A549 (cell line): ENCODE measurements around the gene SPIN1. TPM values are rescaled to one million over a fixed set of nuclear protein-coding genes. Genes with fewer than 3 reads are reported as not detected.

Source experiments
- ATAC-seq, 2 experiments: fragments of 200-7000 bp in 1 of 2; fragments of >200 bp in 1 of 2; cut with Nextera tagmentation in 1 of 2; cut with Tn5 transposase in 1 of 2; 3 replicates each; pipeline versions ENCODE4 v1.8.0 to v1.9.1; 2018 to 2020; ENCODE audit warnings: mild to moderate bottlenecking in 1 of 2, moderate library complexity in 1 of 2
- CTCF ChIA-PET: fragments of 300-600 bp; sonication (Branson Sonifier 250); formaldehyde crosslinking; extraction: SDS; loops from one replicate; lab custom pipeline; 2021; ENCODE audit warnings: antibody characterized with exemption, inconsistent platforms; lab: Yijun Ruan, JAX
- POLR2A ChIA-PET: fragments of 350-600 bp; formaldehyde crosslinking; extraction: SDS; loops from one replicate; lab custom pipeline; 2021; ENCODE audit warnings: antibody characterized with exemption, inconsistent platforms; lab: Yijun Ruan, JAX
- DNase-seq, 2 experiments: peaks; one replicate each; pipeline versions ENCODE4 v3.0.0 to v3.0.0-alpha.2; 2011 to 2016; ENCODE audit warnings: low read depth in 1 of 2, low spot score in 1 of 2
- FAIRE-seq: peaks from 2 replicates; lab custom pipeline; 2011; peaks lifted over from hg19 to GRCh38; lab: Jason Lieb, UNC
- H3K27ac ChIP-seq, 2 experiments: fragments of >200 bp; sonication (Bioruptor Twin); formaldehyde crosslinking; 3 replicates each; pipeline ENCODE4 v1.5.1; 2016 to 2017
- H3K4me1 ChIP-seq: fragments of >200 bp; sonication (Bioruptor Twin); formaldehyde crosslinking; 3 replicates; pipeline ENCODE4 v1.6.1; 2016
- H3K4me2 ChIP-seq: fragments of >200 bp; sonication (Bioruptor Twin); formaldehyde crosslinking; 3 replicates; pipeline ENCODE4 v1.6.1; 2016
- H3K4me3 ChIP-seq: fragments of >200 bp; sonication (Bioruptor Twin); formaldehyde crosslinking; 3 replicates; pipeline ENCODE4 v1.5.1; 2016
- H3K9me3 ChIP-seq: fragments of >200 bp; sonication (Bioruptor Twin); formaldehyde crosslinking; 3 replicates; pipeline ENCODE4 v1.6.1; 2016
- BHLHE40 ChIP-seq: IDR thresholded peaks from 2 replicates; pipeline ENCODE4 v1.6.1; 2012; ENCODE audit warnings: low read depth, low read length, inconsistent platforms
- CEBPB ChIP-seq, 2 experiments: fragments of >200 bp in 1 of 2; sonication (Bioruptor Twin) in 1 of 2; formaldehyde crosslinking in 1 of 2; IDR thresholded peaks; 2 replicates each; pipeline ENCODE4 v1.6.1; 2012 to 2016
- CHD2 ChIP-seq: fragments of 150-350 bp; IDR thresholded peaks from 2 replicates; pipeline ENCODE4 v1.6.1; 2014; ENCODE audit warnings: low read length; ENCODE audit not compliant: partially characterized antibody
- CHD4 ChIP-seq: fragments of 200-600 bp; sonication (generic); IDR thresholded peaks from 2 replicates; pipeline ENCODE4 v1.6.1; 2016; ENCODE audit warnings: antibody characterized with exemption, mild to moderate bottlenecking, borderline replicate concordance
- EHMT2 ChIP-seq: fragments of 200-600 bp; sonication (generic); IDR thresholded peaks from 2 replicates; pipeline ENCODE4 v1.6.1; 2016; ENCODE audit warnings: antibody characterized with exemption, low read depth, mild to moderate bottlenecking, moderate library complexity
- EP300 ChIP-seq, 2 experiments: fragments of >200 bp; sonication (Bioruptor Twin); formaldehyde crosslinking; IDR thresholded peaks; 2 replicates in 1 of 2; 3 replicates in 1 of 2; pipeline ENCODE4 v1.6.1; 2016 to 2017
- FOSL2 ChIP-seq, 2 experiments: fragments of 450-650 bp in 1 of 2; fragments of >200 bp in 1 of 2; sonication (Bioruptor Twin) in 1 of 2; formaldehyde crosslinking; IDR thresholded peaks; 2 replicates each; pipeline versions ENCODE4 v1.5.0 to v1.6.1; 2016 to 2020; ENCODE audit warnings: mild to moderate bottlenecking in 1 of 2, moderate library complexity in 1 of 2
- HDAC2 ChIP-seq: fragments of 200-600 bp; sonication (generic); IDR thresholded peaks from 2 replicates; pipeline ENCODE4 v1.6.1; 2016
- HEYL ChIP-seq: fragments of 250-450 bp; sonication (Bioruptor Pico); IDR thresholded peaks from 2 replicates; pipeline ENCODE4 v1.8.0; 2021; ENCODE audit warnings: mild to moderate bottlenecking, moderate library complexity
- HOXB13 ChIP-seq: fragments of 250-450 bp; sonication (Bioruptor Pico); IDR thresholded peaks from 2 replicates; pipeline ENCODE4 v1.5.0; 2020; ENCODE audit warnings: low read depth, mild to moderate bottlenecking, moderate library complexity
- HOXB5 ChIP-seq: fragments of 250-450 bp; sonication (Bioruptor Pico); IDR thresholded peaks from 2 replicates; pipeline ENCODE4 v1.5.0; 2020; ENCODE audit warnings: mild to moderate bottlenecking, moderate library complexity
- JUN ChIP-seq, 2 experiments: fragments of >200 bp; sonication (Bioruptor Twin); formaldehyde crosslinking; IDR thresholded peaks; 2 replicates in 1 of 2; 3 replicates in 1 of 2; pipeline ENCODE4 v1.6.1; 2016 to 2017
- KDM1A ChIP-seq: fragments of 200-600 bp; sonication (generic); IDR thresholded peaks from 2 replicates; pipeline ENCODE4 v1.6.1; 2016; ENCODE audit warnings: low read depth, mild to moderate bottlenecking
- MAZ ChIP-seq: fragments of 150-350 bp; IDR thresholded peaks from 2 replicates; pipeline ENCODE4 v1.6.1; 2014; ENCODE audit warnings: antibody characterized with exemption, low read depth, low read length, borderline replicate concordance
- MYC ChIP-seq: IDR thresholded peaks from 2 replicates; pipeline ENCODE4 v1.6.1; 2012; ENCODE audit warnings: mild to moderate bottlenecking, inconsistent platforms, low read length, improper control_type of control experiment, borderline replicate concordance
- NPAS2 ChIP-seq: fragments of 250-450 bp; sonication (Bioruptor Pico); IDR thresholded peaks from 2 replicates; pipeline ENCODE4 v1.8.0; 2022; ENCODE audit warnings: mild to moderate bottlenecking, moderate library complexity, borderline replicate concordance
- PHF8 ChIP-seq: fragments of 200-600 bp; sonication (generic); IDR thresholded peaks from 2 replicates; pipeline ENCODE4 v1.6.1; 2016; ENCODE audit warnings: low read depth, mild to moderate bottlenecking, antibody characterized with exemption, moderate library complexity, borderline replicate concordance
- POLR2A ChIP-seq: IDR thresholded peaks from 2 replicates; pipeline ENCODE4 v1.6.1; 2012; ENCODE audit warnings: mild to moderate bottlenecking, low read length
- POLR2AphosphoS2 ChIP-seq: conservative IDR thresholded peaks from 2 replicates; pipeline ENCODE4 v1.6.1; 2012; ENCODE audit warnings: low read length, improper control_type of control experiment, inconsistent platforms
- RARB ChIP-seq: fragments of 250-450 bp; sonication (Bioruptor Pico); IDR thresholded peaks from 2 replicates; pipeline ENCODE4 v1.8.0; 2021; ENCODE audit warnings: mild to moderate bottlenecking, moderate library complexity
- RNF2 ChIP-seq: fragments of 200-600 bp; sonication (generic); IDR thresholded peaks from 2 replicates; pipeline ENCODE4 v1.6.1; 2016; ENCODE audit warnings: low read depth, mild to moderate bottlenecking, antibody characterized with exemption, moderate library complexity, borderline replicate concordance
- TP53 ChIP-seq: fragments of 250-450 bp; sonication (Bioruptor Pico); IDR thresholded peaks from 2 replicates; pipeline ENCODE4 v1.5.0; 2021; ENCODE audit warnings: mild to moderate bottlenecking, moderate library complexity
- ZC3H11A ChIP-seq: fragments of 450-650 bp; IDR thresholded peaks from 2 replicates; pipeline ENCODE4 v1.6.1; 2014; ENCODE audit warnings: antibody characterized with exemption, mild to moderate bottlenecking
- ZFP36 ChIP-seq: fragments of 450-650 bp; IDR thresholded peaks from 2 replicates; pipeline ENCODE4 v1.6.1; 2014; ENCODE audit warnings: borderline replicate concordance; ENCODE audit not compliant: partially characterized antibody
- ZSCAN20 ChIP-seq: fragments of 250-450 bp; sonication (Bioruptor Pico); IDR thresholded peaks from 2 replicates; pipeline ENCODE4 v1.8.0; 2022; ENCODE audit warnings: mild to moderate bottlenecking, moderate library complexity
- WGBS: methylation state at CpG from one replicate; pipeline ENCODE4 v1.1.6; 2017; ENCODE audit errors: missing lambda C conversion rate; 5-methylcytosine and 5-hydroxymethylcytosine counted together
- polyA plus RNA-seq, 4 experiments: library from polyadenylated mRNA; depleted of rRNA in 3 of 4; stranded (reverse); fragments of >200 nt; fragmentation: RNase III in 1 of 4; extraction: RNeasy Plus Mini Kit Qiagen cat#74134 plus additional on column Dnase treatment in 1 of 4; gene quantifications; 2 replicates in 3 of 4; 3 replicates in 1 of 4; pipeline ENCODE4 v1.2.3, GENCODE V29; 2011 to 2017
- TF ChIP-seq, protein P1 (sequence below): IDR thresholded peaks from 2 replicates; pipeline ENCODE4 v1.6.1; 2012

SPIN1 gene
- polyA plus RNA-seq, 2 of the 4 experiments (the other 2 are of a cell fraction) = 47.8 to 83.9 TPM

DNA sequence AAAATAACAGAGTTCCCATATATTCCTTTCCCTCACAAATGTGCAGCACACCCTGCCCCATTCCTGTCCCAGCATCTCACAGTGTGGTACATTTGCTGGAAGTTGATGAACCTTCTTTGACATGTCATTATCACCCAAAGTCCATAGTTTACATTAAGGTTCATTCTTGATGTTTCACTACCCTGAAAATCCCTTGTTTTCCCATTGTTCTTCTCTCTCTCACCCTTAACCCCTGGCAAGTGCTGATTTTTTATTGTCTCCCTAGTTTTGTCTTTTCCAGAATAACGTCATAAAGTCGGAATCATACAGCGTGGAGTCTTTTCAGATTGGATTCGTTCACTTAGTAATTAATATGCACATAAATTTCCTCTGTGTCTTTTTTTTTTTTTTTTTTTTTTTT lies 48.1 kb downstream of the SPIN1 start (continued):
- no peak for TF ChIP-seq MAZ
- TF ChIP-seq CEBPB (IDR thresholded peaks at IDR 0.05) = no peak
- TF ChIP-seq HOXB13 (CRISPR knock-in tag) = no peak
- TF ChIP-seq EHMT2 = no peak
- TF ChIP-seq, protein P1, sequence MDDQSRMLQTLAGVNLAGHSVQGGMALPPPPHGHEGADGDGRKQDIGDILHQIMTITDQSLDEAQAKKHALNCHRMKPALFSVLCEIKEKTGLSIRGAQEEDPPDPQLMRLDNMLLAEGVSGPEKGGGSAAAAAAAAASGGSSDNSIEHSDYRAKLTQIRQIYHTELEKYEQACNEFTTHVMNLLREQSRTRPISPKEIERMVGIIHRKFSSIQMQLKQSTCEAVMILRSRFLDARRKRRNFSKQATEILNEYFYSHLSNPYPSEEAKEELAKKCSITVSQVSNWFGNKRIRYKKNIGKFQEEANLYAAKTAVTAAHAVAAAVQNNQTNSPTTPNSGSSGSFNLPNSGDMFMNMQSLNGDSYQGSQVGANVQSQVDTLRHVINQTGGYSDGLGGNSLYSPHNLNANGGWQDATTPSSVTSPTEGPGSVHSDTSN = no peak
- no peak for TF ChIP-seq ZFP36
- no peak for TF ChIP-seq PHF8
- no peak for TF ChIP-seq POLR2AphosphoS2

GRCh38 chr9:88437210-88438146 lies 49.2 kb downstream of the SPIN1 start:
- H3K4me2 ChIP-seq = no peak overlapping the region
- H3K27ac ChIP-seq = no peak overlapping the region
- CTCF ChIA-PET = interaction anchor here (0.6 to 0.8 kb wide), 5 partner anchors 36 to 265 kb away, joined by 3 to 5 read pairs (median 3); no protein-coding TSS in a partner anchor
- no peaks in the 10 kb centered on the region for H3K9me3 ChIP-seq
- TF ChIP-seq HOXB5 (no peak), HEYL (CRISPR knock-in tag) (no peak), BHLHE40 (no peak), ZSCAN20 (CRISPR knock-in tag) (no peak), POLR2A (no peak), KDM1A (no peak), NPAS2 (CRISPR knock-in tag) (no peak), JUN (IDR thresholded peaks at IDR 0.05) (no peak), MYC (no peak), PHF8 (no peak), TP53 (CRISPR knock-in tag) (no peak)
- peaks cover 24% of the 10 kb centered on the region for H3K4me1 ChIP-seq
- ATAC-seq (no peak), DNase-seq (no peak), FAIRE-seq (no peak)
- POLR2A ChIA-PET = no interaction called here
- 90% methylated on average over 13 of the region's 13 CpGs for WGBS
- H3K4me3 ChIP-seq = no peak overlapping the region

GRCh38 chr9:88438811-88439210 lies 50.6 kb downstream of the SPIN1 start:
- H3K4me1 ChIP-seq = peaks cover 21% of the 10 kb centered on the region
- FAIRE-seq (no peak), ATAC-seq (no peak), DNase-seq (no peak)
- TF ChIP-seq EP300 (IDR thresholded peaks at IDR 0.05) (no peak), CHD2 (no peak), JUN (IDR thresholded peaks at IDR 0.05) (no peak), EHMT2 (no peak), FOSL2 (IDR thresholded peaks at IDR 0.05) (no peak), FOSL2 (CRISPR knock-in tag; IDR thresholded peaks at IDR 0.05) (no peak), HDAC2 (no peak), CHD4 (no peak), ZSCAN20 (CRISPR knock-in tag) (no peak), POLR2A (no peak), ZFP36 (no peak), ZC3H11A (no peak), HOXB13 (CRISPR knock-in tag) (no peak), RARB (CRISPR knock-in tag) (no peak), RNF2 (no peak), BHLHE40 (no peak)
- TF ChIP-seq, protein P1 = no peak
- 92% methylated on average over 3 of the region's 3 CpGs for WGBS
- POLR2A ChIA-PET = no interaction called here
- H3K9me3 ChIP-seq = no peaks in the 10 kb centered on the region
- CTCF ChIA-PET = no interaction called here
- no peak overlapping the region for H3K27ac ChIP-seq
- no peak overlapping the region for H3K4me2 ChIP-seq
- H3K4me3 ChIP-seq = no peak overlapping the region
